Islet of Langerhans (tissue), 1 donor: ENCODE results near the gene SLMAP.
A peak's percentile ranks its signal among the peaks of the same experiment; 100 is the strongest.

ENCODE experiments used
- FAIRE-seq: peaks from one replicate; lab custom pipeline; 2011; peaks lifted over from hg19 to GRCh38; lab: Jason Lieb, UNC

Gene SLMAP, protein sequence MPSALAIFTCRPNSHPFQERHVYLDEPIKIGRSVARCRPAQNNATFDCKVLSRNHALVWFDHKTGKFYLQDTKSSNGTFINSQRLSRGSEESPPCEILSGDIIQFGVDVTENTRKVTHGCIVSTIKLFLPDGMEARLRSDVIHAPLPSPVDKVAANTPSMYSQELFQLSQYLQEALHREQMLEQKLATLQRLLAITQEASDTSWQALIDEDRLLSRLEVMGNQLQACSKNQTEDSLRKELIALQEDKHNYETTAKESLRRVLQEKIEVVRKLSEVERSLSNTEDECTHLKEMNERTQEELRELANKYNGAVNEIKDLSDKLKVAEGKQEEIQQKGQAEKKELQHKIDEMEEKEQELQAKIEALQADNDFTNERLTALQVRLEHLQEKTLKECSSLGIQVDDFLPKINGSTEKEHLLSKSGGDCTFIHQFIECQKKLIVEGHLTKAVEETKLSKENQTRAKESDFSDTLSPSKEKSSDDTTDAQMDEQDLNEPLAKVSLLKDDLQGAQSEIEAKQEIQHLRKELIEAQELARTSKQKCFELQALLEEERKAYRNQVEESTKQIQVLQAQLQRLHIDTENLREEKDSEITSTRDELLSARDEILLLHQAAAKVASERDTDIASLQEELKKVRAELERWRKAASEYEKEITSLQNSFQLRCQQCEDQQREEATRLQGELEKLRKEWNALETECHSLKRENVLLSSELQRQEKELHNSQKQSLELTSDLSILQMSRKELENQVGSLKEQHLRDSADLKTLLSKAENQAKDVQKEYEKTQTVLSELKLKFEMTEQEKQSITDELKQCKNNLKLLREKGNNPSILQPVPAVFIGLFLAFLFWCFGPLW

DNA sequence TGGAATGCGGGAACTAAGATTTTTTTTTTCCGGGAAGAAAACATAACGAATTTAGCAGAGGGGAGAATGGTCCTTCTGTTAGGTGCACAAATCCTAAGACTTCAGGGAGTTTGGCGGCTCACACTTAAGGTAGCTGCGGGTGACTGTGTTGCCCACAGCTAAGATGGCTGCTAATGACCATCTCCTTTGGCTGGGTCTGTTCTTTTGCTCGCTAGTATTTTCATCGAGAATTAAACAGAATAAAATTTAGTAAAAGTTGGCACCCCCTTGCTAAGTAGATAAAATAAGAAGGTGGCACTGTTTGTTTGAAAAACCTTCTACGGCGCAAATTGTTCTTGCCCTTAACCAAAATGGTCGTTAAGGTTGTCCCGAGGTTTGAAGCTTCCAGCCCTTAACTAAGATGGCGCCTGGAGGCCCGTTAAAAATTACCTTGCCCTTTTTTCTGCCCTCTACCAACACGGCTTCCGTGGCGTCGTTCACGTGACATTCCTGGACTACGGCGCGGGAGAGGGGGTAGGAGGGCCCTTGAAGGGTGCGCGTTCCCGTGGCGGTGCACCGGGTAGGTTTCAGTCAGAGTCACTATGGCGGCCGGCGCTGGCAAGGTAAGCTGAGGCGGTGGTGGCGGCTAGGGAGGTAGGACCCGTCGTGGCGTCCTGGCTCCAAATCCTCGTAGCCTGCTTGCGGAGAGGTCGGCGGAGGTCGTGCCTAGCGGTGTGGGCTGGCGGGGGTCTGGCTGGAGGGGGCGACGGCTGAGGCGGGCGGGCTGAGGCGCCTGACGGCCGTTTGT is at the start of gene SLMAP:
Gene SLMAP (plus strand): TSS at position 569 of the 787 bp plus-strand sequence. CDS start 1,343 bp downstream, outside the sequence.
- FAIRE-seq, result peak; percentile 49

GRCh38 chr3:57706462-57706861 is 49.6 kb upstream of the SLMAP start:
- no peak for FAIRE-seq

DNA sequence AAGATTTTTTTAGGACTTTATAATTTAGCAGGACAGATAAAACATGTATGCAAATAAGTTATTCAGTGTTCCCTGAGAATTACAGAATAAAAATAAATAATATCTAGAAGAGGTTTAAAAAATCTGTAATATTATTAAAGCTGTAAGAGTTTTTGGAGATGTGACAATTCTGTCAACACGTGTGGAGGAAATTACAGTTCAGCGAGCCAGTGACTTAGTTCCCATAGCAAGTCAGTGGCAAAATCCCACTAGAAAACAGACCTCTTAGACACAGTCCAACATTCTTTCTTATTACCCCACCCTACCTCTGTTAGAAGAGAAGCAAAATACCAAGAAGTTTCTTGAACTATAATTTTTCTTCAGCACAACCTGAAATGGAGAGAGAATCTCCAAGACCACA is 47.1 kb upstream of the SLMAP start:
- no peak for FAIRE-seq

DNA sequence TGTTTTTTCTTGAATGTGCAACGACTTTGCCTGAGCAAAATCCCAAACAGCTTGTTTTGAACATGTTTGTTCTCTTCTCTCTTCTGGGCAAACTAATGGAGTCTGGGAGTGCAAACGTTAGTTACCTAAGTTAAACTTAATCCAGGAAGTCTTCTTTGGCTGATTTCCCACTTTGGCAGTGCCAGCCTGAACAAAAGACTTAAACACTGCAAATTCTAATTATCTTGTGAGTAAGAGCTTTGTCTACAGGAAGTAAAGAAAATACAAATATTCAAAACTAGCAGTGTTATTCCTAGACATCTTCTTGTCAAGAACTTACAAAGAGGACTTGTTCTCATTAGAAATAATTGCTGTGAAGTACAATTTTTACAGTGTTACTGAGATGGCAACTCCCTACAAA is 46.5 kb upstream of the SLMAP start:
- FAIRE-seq, result no peak

DNA sequence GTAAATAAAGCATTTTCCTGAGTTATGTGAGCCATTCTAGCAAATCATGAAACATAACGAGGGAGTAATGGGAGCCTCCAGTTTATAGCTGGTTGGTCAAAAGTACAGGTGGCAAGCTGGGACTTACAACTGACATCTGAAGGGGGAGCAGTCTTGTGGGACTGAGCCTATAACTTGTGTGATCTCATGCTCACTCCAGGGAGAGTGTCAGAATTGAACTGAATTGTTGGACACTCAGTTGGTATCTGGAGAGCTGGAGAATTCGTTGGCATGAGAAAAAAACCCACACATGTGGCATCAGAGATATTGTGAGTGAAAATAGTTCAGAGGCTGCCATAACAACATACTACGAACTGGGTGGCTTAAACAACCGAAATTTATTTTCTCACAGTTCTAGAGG is 40.4 kb upstream of the SLMAP start:
- FAIRE-seq, result no peak

DNA sequence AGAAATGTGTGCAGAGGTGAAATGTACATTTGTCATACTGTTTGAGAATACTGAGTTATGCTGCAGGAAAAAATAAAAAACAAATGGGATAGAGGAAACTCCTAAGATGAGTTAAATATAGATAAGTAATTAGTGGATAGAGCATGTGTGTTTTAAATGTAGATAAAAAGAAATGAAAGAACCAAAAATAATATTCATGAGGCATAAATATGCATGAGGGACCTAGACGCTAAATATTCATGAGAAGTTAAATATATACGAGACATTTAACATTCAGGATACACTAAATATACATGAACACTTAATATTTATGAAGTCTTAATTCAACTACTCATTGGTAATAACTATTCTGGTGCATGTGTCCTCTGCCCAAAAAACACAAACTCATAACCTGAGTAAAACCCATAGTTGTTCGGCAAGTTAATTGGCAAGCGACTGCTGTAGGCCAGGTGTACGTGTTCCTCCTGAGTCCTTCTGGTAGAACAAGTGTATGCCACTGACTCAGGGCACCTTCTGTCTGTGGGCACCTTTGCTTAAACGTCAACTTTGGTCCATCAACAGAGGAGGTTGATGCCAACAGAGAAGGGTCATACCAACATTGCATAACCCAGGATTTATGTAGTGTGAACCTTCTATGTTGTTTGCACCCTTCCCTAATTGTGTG is 38.8 kb upstream of the SLMAP start:
- FAIRE-seq, result no peak

DNA sequence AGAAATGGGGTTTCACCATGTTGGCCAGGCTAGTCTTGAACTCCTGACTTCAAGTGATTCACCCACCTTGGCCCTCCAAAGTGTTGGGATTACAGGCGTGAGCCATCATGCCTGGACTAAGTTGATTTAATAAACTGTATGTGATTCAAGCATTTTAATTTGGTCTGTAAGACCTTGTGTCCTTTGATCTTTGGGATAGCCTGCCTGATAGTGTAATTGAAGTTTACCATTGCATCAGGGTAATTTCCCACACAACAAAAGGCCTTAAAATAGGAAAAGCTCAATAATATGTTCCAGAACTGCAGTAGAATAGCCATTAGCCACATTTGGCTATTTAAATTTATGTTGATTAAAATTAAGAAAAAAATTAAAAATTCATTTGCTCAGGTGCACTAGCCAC is 38.0 kb upstream of the SLMAP start:
- no peak for FAIRE-seq

DNA sequence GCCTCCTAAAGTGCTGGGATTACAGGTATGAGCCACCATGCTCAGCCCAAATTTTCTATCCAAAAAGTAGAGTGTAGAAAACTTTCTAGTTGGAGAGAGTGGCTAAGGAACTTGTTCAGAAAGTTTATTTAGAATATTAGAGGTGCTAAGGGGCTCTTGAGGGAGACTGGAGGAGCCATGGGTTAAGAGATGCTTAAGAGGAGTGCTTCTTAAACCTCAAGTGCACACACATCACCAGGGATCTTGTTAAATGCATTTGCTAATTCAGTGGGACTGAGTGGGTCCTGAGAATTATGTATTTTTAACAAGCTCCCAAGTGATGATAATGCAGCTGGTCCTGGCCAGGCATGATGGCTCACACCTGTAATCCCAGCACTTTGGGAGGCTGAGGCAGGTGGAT is 29.7 kb upstream of the SLMAP start:
- FAIRE-seq, result no peak

GRCh38 chr3:57727106-57727505 is 29.0 kb upstream of the SLMAP start:
- FAIRE-seq, result no peak

- FAIRE-seq, result no peak
These were observed 26.6 kb upstream of the SLMAP start for GRCh38 chr3:57729334-57730045.

DNA sequence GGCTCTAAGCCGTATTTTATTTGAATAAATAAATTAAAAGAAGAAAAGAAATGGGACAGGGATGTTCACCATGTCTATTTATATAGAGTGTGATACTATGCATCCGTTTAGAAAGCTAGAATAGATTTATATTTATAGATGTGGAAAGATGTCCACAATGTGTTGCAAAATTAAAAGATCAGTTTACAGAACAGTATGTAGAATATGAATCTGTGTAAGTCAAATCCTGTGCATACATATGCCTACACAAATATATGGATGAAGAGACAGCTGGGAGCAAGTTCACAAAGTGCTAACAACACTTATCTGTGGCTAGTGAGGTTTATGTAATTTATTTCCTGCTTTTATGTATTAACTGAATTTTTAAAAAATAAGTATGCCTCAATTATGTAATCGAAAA is 25.4 kb upstream of the SLMAP start:
- FAIRE-seq, result no peak

DNA sequence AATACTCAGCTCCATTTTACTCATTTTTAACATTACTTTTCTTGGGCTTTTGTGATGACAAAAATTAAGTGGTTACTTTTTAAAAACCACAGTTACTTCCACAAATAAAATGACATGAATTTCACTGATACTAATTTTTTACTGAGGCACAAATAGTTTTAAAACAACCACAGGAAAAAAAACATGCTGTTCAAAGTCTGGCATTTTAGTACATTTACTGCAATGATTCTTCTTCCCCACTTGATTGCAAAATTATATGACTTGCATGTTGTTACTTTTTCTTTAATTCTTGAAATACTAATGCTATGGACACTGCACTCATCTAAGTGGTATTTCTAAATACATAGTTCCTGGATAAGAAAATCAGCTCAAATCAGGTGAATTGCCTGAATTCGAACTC is 24.8 kb upstream of the SLMAP start:
- no peak for FAIRE-seq

DNA sequence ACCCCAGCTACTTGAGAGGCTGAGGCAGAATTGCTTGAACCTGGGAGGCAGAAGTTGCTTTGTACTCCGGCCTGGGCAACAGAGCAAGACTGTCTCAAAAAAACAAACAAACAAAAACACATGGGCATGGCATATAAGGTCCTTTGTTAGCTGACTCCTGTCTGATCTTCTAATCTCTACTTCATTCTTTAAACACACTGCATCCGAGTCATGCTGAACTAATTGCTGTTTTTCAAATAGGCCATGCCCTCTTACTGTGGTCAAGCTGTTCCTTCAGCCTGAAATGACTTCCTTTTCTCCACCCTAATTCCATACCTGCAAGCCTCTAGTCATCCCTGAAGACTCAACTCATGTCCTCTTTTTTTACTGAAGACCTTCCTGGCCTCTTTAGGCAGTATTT is 22.3 kb upstream of the SLMAP start:
- no peak for FAIRE-seq

GRCh38 chr3:57735405-57735804 is 20.7 kb upstream of the SLMAP start:
- no peak for FAIRE-seq

GRCh38 chr3:57737840-57738239 is 18.3 kb upstream of the SLMAP start:
- no peak for FAIRE-seq

DNA sequence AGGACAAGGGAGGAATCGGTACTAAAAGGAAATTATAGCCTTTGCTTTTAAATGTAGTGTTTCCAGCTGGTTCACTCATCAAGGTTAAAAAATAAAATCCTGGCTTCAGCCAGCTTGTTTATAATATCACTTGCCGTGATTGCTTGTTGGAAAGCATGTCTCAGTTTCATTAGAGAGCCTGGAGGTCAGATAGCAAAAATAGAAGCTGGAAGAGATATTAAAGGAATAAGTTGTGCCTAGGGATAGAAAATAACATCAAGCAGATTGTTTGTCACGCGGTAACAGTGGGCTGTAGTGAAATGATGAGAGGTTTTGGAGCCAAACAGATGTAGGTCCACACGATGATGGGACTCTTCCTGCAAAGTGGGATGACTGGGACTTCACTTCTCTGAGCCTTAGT is 17.7 kb upstream of the SLMAP start:
- FAIRE-seq, result no peak

- no peak for FAIRE-seq
These were observed 16.1 kb upstream of the SLMAP start for GRCh38 chr3:57740027-57740426.

DNA sequence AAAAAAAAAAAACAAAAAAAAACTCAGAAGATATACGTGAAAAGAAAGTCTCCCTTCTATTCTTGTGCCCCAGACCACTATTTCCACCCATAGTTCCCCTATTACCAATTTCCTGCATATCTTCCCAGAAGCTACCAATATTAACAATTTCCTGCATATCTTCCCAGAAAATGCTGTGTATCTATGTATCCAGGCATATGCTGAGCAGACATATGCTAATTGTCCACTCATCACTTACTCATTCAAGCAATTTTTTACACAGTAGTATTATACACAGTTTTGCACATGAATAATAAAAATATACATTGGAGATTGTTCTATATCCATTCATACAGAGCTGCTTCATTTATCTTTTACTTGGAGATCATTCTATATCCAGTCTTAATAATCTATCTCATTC is 12.6 kb upstream of the SLMAP start:
- FAIRE-seq, result no peak

DNA sequence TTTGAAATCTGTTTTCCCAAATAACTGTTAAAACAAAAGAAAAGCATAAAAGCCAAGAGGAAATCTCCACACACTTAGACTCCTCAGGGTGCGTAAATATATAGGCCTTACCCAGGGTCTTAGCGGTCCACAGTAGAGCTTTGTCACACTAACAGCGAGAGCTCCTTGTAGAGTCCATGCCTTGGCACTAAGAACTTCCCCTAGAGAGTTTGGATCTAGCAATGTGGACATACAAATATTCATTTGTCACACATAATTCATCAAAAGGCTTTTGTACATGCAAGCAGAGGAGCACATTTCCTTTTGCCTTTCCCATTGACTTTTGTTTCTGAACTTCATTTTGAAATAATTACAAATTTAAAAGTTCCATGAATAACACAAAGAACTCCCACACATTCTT is 11.0 kb upstream of the SLMAP start:
- FAIRE-seq, result no peak

GRCh38 chr3:57746156-57747010 is 9.7 kb upstream of the SLMAP start:
- no peak for FAIRE-seq

DNA sequence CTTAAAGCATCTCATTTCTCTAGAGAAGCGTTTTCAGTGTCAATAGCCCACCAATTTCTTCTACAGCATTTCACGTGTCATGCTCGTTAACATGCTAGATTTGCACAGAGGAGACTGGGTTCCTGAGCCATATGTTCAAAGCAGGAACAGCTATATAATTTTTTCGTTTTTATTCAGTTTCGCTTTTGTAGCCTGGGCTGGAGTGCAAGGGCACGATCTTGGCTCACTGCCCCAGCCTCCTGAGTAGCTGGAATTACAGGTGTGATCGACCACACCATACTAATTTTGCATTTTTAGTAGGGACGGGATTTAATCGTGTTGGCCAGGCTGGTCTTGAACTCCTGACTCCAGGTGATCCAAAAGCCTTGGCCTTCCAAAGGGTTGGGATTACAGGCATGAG is 6.6 kb upstream of the SLMAP start:
- no peak for FAIRE-seq
